ENCODE data around the gene KREMEN1.

- TF ChIP-seq CTCF (IDR thresholded peaks at IDR 0.05) (no peak), POLR2A (IDR thresholded peaks at IDR 0.05) (no peak)
Observed at GRCh38 chr22:29103121-29103520, 30.3 kb downstream of the KREMEN1 start.
